IPS-NIHi7 (cell line): ENCODE measurements around the gene ANO6.
A peak's percentile ranks its signal among the peaks of the same experiment; 100 is the strongest.
"Not testable (repeated sequence)": the region's sequence is repeated elsewhere in the genome, so short reads cannot be mapped to it uniquely, and the experiment has no call there.

Source experiments
- DNase-seq: peaks from one replicate; pipeline ENCODE4 v3.0.0; 2012; ENCODE audit warnings: mixed read lengths; ENCODE audit errors: extremely low spot score

ANO6 gene

GRCh38 chr12:45343269-45344051, 127.6 kb downstream of the ANO6 start:
- DNase-seq, result peak; percentile 26

- DNase-seq, result no peak
These were observed 132.4 kb downstream of the ANO6 start for GRCh38 chr12:45348311-45348710.

- DNase-seq, result no peak
These were observed 133.1 kb downstream of the ANO6 start for GRCh38 chr12:45348986-45349385.

GRCh38 chr12:45349916-45350315, 134.0 kb downstream of the ANO6 start:
- no peak for DNase-seq

GRCh38 chr12:45350861-45351260, 135.0 kb downstream of the ANO6 start:
- no peak for DNase-seq

GRCh38 chr12:45351921-45352670, 136.2 kb downstream of the ANO6 start:
- DNase-seq, result no peak

GRCh38 chr12:45353944-45354343, 138.0 kb downstream of the ANO6 start:
- no peak for DNase-seq

GRCh38 chr12:45354399-45354798, 138.5 kb downstream of the ANO6 start:
- no peak for DNase-seq

GRCh38 chr12:45355730-45356129, 139.8 kb downstream of the ANO6 start:
- DNase-seq, result no peak

- no peak for DNase-seq
These were observed 141.1 kb downstream of the ANO6 start for GRCh38 chr12:45356822-45357538.

- no peak for DNase-seq
These were observed 141.9 kb downstream of the ANO6 start for GRCh38 chr12:45357539-45358417.

GRCh38 chr12:45362291-45362690, 146.4 kb downstream of the ANO6 start:
- DNase-seq, result no peak

- no peak for DNase-seq
These were observed 148.0 kb downstream of the ANO6 start for GRCh38 chr12:45363903-45364302.

- DNase-seq, result no peak
These were observed 153.1 kb downstream of the ANO6 start for GRCh38 chr12:45368841-45369489.

- DNase-seq, result no peak
These were observed 161.9 kb downstream of the ANO6 start for GRCh38 chr12:45377815-45378214.

GRCh38 chr12:45379261-45379660, 163.4 kb downstream of the ANO6 start:
- DNase-seq, result no peak

GRCh38 chr12:45381351-45381750, 165.5 kb downstream of the ANO6 start:
- DNase-seq, result no peak

GRCh38 chr12:45388545-45388944, 172.7 kb downstream of the ANO6 start:
- DNase-seq, result peak; percentile 57

GRCh38 chr12:45389426-45389825, 173.5 kb downstream of the ANO6 start:
- no peak for DNase-seq

- DNase-seq, result not testable (repeated sequence)
These were observed 181.6 kb downstream of the ANO6 start for GRCh38 chr12:45397499-45397898.

- no peak for DNase-seq
These were observed 182.7 kb downstream of the ANO6 start for GRCh38 chr12:45398552-45398951.
